Thyroid gland (tissue), 4 donors: ENCODE results near the gene PARD3.

Experiments
- POLR2A ChIP-seq, 2 donors: fragments of 450-650 bp; IDR thresholded peaks; one replicate each; pipeline ENCODE4 v1.6.1; 2017; ENCODE audit warnings: antibody characterized with exemption in 2 of 2, mild to moderate bottlenecking in 2 of 2, moderate library complexity in 1 of 2
- TF ChIP-seq, protein P1 (sequence below), 6 experiments: fragments of 200-600 bp in 3 of 6; fragments of 450-650 bp in 3 of 6; sonication (generic) in 3 of 6; IDR thresholded peaks; one replicate each; pipeline ENCODE4 v1.5.1; 2016 to 2019; ENCODE audit warnings: antibody characterized with exemption in 6 of 6, mild to moderate bottlenecking in 2 of 6, inconsistent platforms in 1 of 6, moderate library complexity in 1 of 6

GRCh38 chr10:34433241-34434076, 381.6 kb downstream of the PARD3 start:
- TF ChIP-seq, protein P1, sequence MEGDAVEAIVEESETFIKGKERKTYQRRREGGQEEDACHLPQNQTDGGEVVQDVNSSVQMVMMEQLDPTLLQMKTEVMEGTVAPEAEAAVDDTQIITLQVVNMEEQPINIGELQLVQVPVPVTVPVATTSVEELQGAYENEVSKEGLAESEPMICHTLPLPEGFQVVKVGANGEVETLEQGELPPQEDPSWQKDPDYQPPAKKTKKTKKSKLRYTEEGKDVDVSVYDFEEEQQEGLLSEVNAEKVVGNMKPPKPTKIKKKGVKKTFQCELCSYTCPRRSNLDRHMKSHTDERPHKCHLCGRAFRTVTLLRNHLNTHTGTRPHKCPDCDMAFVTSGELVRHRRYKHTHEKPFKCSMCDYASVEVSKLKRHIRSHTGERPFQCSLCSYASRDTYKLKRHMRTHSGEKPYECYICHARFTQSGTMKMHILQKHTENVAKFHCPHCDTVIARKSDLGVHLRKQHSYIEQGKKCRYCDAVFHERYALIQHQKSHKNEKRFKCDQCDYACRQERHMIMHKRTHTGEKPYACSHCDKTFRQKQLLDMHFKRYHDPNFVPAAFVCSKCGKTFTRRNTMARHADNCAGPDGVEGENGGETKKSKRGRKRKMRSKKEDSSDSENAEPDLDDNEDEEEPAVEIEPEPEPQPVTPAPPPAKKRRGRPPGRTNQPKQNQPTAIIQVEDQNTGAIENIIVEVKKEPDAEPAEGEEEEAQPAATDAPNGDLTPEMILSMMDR (IDR thresholded peaks at IDR 0.05) = no peak
- no peak for TF ChIP-seq POLR2A (IDR thresholded peaks at IDR 0.05)
